SKM-1 (cell line): ENCODE results near the gene RLF.

Experiments used
- DNase-seq: peaks from one replicate; lab custom pipeline; 2025; ENCODE audit not compliant: unreplicated experiment; lab: John Stamatoyannopoulos, UW

The RLF gene

GRCh38 chr1:40272653-40273213, 111.5 kb downstream of the RLF start:
- no peak for DNase-seq

- no peak for DNase-seq
These were observed 112.5 kb downstream of the RLF start for GRCh38 chr1:40273547-40274166.

GRCh38 chr1:40274331-40274730, 113.1 kb downstream of the RLF start:
- DNase-seq: no peak

GRCh38 chr1:40276122-40276521, 114.9 kb downstream of the RLF start:
- DNase-seq: no peak

GRCh38 chr1:40281853-40282252, 120.7 kb downstream of the RLF start:
- no peak for DNase-seq
